ENCODE results near the gene VGLL3. TPM values are rescaled to one million over a fixed set of nuclear protein-coding genes. Genes with fewer than 3 reads are reported as not detected.

Gene VGLL3
- total and polyA plus RNA-seq, 2 donors (not counting 1 experiment from before 2014, with no cell fraction given): not detected

DNA sequence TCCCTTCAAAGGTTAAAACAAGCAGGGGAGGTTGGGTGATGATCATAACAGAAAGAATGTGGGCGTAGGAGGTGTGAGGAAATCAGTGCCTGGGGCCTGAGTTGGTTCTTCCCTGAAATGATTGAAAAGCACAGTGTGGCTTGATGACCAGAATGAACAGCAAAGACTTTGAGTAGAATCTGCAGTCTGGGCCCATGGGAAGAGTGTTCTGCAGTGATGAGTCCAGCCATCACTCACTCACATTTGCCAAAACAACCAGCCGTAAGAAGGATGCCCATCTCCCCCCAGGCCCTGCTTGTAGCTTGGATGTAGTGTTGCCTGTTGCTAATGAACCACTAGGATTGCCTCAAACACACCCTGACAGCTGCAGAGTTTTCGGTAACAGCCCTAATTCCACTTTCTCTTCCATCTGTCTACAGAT is 67.9 kb downstream of the VGLL3 start:
- H3K9me3 ChIP-seq (ENCODE audit: control extremely low read depth in 1 of 3, control insufficient read depth in 2 of 3, insufficient read depth in 1 of 3, low read length in 2 of 3): peaks cover 0 to 1% (median 0%) of the 10 kb centered on the region in 3 donors
- WGBS (ENCODE audit: insufficient coverage): 60% methylated on average over 1 of the region's 3 CpGs
- no peak overlapping the region for H2AFZ ChIP-seq (ENCODE audit: insufficient read depth, low read depth, low read length, poor library complexity, severe bottlenecking)
- H3K79me2 ChIP-seq (ENCODE audit: control insufficient read depth, insufficient read depth, low read length): no peaks in the 10 kb centered on the region
- H3K9ac ChIP-seq (ENCODE audit: low read length): no peak overlapping the region
- H4K20me1 ChIP-seq (ENCODE audit: control insufficient read depth, insufficient read depth, low read length, poor library complexity, severe bottlenecking): no peaks in the 10 kb centered on the region
- H3K36me3 ChIP-seq (replicated peaks in 1 of 2; ENCODE audit: control extremely low read depth in 1 of 2, control insufficient read depth in 1 of 2, extremely low read depth in 1 of 2, insufficient read depth in 2 of 2, low read length in 1 of 2): no peaks in the 10 kb centered on the region
- DNase-seq: no peak
- TF ChIP-seq, protein P1, sequence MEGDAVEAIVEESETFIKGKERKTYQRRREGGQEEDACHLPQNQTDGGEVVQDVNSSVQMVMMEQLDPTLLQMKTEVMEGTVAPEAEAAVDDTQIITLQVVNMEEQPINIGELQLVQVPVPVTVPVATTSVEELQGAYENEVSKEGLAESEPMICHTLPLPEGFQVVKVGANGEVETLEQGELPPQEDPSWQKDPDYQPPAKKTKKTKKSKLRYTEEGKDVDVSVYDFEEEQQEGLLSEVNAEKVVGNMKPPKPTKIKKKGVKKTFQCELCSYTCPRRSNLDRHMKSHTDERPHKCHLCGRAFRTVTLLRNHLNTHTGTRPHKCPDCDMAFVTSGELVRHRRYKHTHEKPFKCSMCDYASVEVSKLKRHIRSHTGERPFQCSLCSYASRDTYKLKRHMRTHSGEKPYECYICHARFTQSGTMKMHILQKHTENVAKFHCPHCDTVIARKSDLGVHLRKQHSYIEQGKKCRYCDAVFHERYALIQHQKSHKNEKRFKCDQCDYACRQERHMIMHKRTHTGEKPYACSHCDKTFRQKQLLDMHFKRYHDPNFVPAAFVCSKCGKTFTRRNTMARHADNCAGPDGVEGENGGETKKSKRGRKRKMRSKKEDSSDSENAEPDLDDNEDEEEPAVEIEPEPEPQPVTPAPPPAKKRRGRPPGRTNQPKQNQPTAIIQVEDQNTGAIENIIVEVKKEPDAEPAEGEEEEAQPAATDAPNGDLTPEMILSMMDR (IDR thresholded peaks at IDR 0.05): no peak
- no peak for TF ChIP-seq EZH2 (IDR thresholded peaks at IDR 0.05; ENCODE audit: borderline replicate concordance, insufficient read depth, low read depth, low read length, poor library complexity, severe bottlenecking)
- CTCF ChIA-PET: no interaction called here
- H3K27me3 ChIP-seq (replicated peaks in 1 of 4; ENCODE audit: control extremely low read depth in 1 of 4, control insufficient read depth in 3 of 4, insufficient read depth in 4 of 4, low read length in 3 of 4): no peaks in the 10 kb centered on the region
- POLR2A ChIA-PET: no interaction called here
- intact Hi-C loops (cut with micrococcal nuclease): no loop called here
- no peak overlapping the region for H3K27ac Mint-ChIP-seq
- no peak overlapping the region for H3K27ac ChIP-seq (ENCODE audit: low read length in 2 of 2)
- no peaks in the 10 kb centered on the region for H3K4me1 Mint-ChIP-seq
- no peak overlapping the region for H3K4me2 ChIP-seq (replicated peaks; ENCODE audit: low read depth, low read length, poor library complexity, severe bottlenecking)
- H3K27me3 Mint-ChIP-seq: no peaks in the 10 kb centered on the region
- H3K4me1 ChIP-seq (ENCODE audit: control insufficient read depth in 2 of 2, insufficient read depth in 2 of 2, low read length in 2 of 2): no peaks in the 10 kb centered on the region
- H3K4me3 Mint-ChIP-seq: no peak overlapping the region
- H3K9me3 Mint-ChIP-seq (ENCODE audit: insufficient read depth): no peaks in the 10 kb centered on the region
- no peak overlapping the region for H3K4me3 ChIP-seq (ENCODE audit: control extremely low read depth in 1 of 5, extremely low read depth in 1 of 5, insufficient read depth in 1 of 5, low read depth in 2 of 5, low read length in 4 of 5)
- ATAC-seq (ENCODE audit: low read depth): no peak

DNA sequence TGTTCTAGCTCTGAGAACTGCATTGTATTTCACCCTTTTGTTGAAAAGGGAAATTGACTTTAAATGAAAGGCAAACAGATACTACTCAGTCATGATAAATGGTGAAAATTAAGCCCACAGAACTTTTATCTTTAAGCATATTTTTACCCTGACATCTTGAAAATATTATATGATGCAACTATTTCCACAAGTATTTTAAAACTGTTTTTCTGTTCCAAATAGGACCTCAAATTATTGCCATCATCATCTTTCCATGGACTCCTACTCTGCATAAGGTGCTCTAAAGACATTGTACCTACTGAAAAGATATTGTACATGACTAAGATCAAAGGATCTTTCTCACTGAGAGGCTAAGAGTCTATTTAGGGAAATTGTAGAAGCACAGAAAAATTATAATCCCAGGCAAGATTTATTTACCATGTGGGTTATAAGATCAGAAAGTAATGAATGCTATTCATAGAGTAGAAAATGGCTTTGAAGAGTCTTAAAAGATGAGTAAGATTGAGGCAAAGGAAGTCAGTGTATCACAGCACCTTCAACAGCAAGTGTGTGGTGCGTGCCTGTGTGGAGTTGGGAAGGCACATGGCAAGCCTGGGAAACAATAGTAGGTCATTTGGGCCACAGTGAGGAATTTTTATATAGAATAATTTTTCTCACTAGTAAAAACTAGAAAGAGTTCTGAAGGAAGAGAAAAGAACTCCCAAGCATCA is 68.8 kb downstream of the VGLL3 start:
- intact Hi-C loops (cut with micrococcal nuclease): no loop called here
- H3K9me3 ChIP-seq (ENCODE audit: control extremely low read depth in 1 of 3, control insufficient read depth in 2 of 3, insufficient read depth in 1 of 3, low read length in 2 of 3): peaks cover 0 to 1% (median 0%) of the 10 kb centered on the region in 3 donors
- no peaks in the 10 kb centered on the region for H3K9me3 Mint-ChIP-seq (ENCODE audit: insufficient read depth)
- no peak overlapping the region for H2AFZ ChIP-seq (ENCODE audit: insufficient read depth, low read depth, low read length, poor library complexity, severe bottlenecking)
- TF ChIP-seq, protein P1 (IDR thresholded peaks at IDR 0.05): no peak
- TF ChIP-seq EZH2 (IDR thresholded peaks at IDR 0.05; ENCODE audit: borderline replicate concordance, insufficient read depth, low read depth, low read length, poor library complexity, severe bottlenecking): no peak
- no peak overlapping the region for H3K4me3 ChIP-seq (ENCODE audit: control extremely low read depth in 1 of 5, extremely low read depth in 1 of 5, insufficient read depth in 1 of 5, low read depth in 2 of 5, low read length in 4 of 5)
- ChIA-PET CTCF (no interaction called here), POLR2A (no interaction called here)
- no peaks in the 10 kb centered on the region for H3K79me2 ChIP-seq (ENCODE audit: control insufficient read depth, insufficient read depth, low read length)
- ATAC-seq (ENCODE audit: low read depth) (no peak), DNase-seq (no peak)
- H3K27me3 ChIP-seq (replicated peaks in 1 of 4; ENCODE audit: control extremely low read depth in 1 of 4, control insufficient read depth in 3 of 4, insufficient read depth in 4 of 4, low read length in 3 of 4): no peaks in the 10 kb centered on the region
- H3K27ac ChIP-seq (ENCODE audit: low read length in 2 of 2): no peak overlapping the region
- H3K27me3 Mint-ChIP-seq: no peaks in the 10 kb centered on the region
- no peak overlapping the region for H3K9ac ChIP-seq (ENCODE audit: low read length)
- no peaks in the 10 kb centered on the region for H3K4me1 Mint-ChIP-seq
- H3K4me2 ChIP-seq (replicated peaks; ENCODE audit: low read depth, low read length, poor library complexity, severe bottlenecking): no peak overlapping the region
- no CpG with 5 or more reads among the region's 1 CpG for WGBS (ENCODE audit: insufficient coverage)
- H3K36me3 ChIP-seq (replicated peaks in 1 of 2; ENCODE audit: control extremely low read depth in 1 of 2, control insufficient read depth in 1 of 2, extremely low read depth in 1 of 2, insufficient read depth in 2 of 2, low read length in 1 of 2): no peaks in the 10 kb centered on the region
- H3K27ac Mint-ChIP-seq: no peak overlapping the region
- no peaks in the 10 kb centered on the region for H3K4me1 ChIP-seq (ENCODE audit: control insufficient read depth in 2 of 2, insufficient read depth in 2 of 2, low read length in 2 of 2)
- H3K4me3 Mint-ChIP-seq: no peak overlapping the region
- H4K20me1 ChIP-seq (ENCODE audit: control insufficient read depth, insufficient read depth, low read length, poor library complexity, severe bottlenecking): no peaks in the 10 kb centered on the region
